HG03439 (cell line): Measurements from ENCODE around the gene LHX3.
"Not testable (repeated sequence)": the region's sequence is repeated elsewhere in the genome, so short reads cannot be mapped to it uniquely, and the experiment has no call there.

ENCODE experiments used
- ATAC-seq: cut with Tn5 transposase; IDR thresholded peaks from one replicate; pipeline ENCODE4 v1.9.1; 2021; ENCODE audit warnings: mild to moderate bottlenecking, moderate library complexity; ENCODE audit not compliant: unreplicated experiment

The LHX3 gene

DNA sequence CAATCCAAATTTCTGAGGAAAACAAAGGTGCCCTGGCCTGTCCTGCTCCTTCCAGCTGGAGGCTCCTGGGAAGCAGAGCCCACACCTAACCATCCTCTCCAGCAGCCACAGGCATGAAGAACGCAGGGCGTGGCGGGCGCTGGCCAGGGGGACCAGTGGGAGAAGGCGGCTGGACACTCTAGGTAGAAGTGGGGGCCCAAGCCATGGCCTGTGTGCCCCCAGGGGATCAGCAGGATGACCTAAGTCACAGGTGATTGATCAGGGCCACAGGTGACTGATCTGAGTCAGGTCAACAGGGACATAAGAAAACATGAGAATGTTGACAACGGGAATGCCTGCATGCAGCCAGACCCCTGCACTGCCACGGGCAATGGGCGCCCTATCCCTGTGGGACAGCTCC, 37.3 kb upstream of the LHX3 start:
- ATAC-seq, result no peak

DNA sequence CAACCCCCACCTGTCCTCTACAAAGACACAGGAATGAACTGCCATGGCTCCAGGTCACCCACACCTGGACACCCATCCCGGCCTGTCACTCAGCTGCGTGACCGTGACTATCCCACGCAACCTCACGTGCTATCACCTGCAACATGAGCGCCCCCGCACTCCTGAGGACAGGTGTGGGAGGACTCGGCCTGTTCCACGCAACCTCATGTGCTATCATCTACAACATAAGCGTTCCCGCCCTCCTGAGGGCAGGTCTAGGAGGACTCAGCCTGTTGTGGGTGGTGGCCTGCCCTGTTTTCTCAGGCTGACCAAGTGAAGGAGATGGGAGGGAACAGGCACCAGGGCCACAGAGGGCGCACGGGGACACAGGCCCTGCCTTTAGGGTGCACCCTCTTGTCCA, 36.6 kb upstream of the LHX3 start:
- no peak for ATAC-seq

DNA sequence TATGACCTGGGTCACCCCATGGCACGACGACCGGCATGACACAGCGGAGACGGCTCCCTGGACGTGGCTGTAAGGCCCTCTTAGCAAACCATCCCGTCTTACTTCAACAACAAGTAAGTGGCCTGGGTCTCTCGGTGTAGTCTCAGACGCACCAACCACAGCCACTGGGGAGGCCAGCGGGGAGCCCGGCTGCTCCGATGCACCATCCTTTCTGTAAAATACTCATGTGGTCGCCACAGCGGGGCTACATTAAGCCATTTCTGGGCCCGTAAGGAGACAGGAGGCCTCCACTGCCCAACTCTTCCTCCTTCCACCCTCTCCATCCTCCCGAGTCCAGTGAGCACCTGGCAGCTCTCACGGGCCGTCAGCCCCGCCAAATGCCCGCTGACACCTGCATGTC, 36.0 kb upstream of the LHX3 start:
- no peak for ATAC-seq

DNA sequence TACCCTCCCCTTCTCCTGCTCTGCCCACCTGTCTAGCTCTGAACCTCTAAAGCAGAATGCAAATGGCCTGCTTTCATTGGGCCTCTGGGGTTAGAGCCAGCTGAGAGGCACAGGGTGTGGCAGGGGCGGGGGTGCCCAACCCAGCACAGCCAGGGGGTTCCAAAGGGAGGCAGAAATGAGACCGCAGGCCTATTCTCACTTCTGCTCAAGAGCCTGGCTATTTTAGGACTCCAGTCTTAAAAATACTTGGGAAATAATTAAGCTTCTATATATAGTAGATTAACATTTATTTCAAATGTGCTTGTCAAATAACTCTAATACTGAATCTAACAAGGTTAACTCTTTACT, 35.0 kb upstream of the LHX3 start:
- ATAC-seq, result no peak

DNA sequence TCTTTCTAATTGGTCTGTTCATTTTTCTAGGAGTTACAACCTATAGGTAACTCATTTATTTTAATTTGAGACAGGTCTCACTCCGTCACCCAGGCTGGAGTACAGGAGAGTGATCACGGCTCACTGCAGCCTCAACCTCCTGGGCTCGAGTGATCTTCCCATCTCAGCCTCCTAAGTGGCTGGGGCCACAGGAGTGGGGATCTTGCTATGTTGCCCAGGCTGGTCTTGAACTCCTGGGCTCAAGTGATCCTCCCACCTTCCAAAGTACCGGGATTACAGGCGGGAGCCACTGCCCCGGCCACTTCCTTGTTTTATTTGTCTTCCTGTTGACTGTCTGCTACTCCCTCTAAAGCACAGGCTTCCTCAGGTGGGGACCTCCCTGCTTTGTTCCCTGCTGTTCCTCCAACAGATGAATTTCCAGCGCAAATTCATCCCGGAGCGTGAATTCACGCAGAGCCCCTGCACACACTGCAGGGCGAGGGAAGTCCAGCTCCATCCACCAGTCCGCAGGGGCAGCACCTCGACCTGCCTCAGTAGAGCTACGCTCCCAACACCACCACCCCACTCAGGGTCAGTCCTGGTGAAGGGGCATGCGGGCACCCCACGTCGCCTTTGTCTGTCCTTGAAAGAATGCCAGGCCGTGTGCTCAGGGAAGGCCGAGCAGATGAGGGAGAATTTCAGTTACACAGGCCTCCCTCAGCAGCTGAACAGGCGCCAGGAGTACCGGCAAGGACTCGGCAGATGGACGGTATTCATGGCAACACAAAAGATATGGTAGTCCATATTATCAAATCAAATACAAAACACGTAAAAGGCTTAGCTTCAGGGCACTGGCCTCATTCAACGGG, 34.4 kb upstream of the LHX3 start:
- no peak for ATAC-seq

DNA sequence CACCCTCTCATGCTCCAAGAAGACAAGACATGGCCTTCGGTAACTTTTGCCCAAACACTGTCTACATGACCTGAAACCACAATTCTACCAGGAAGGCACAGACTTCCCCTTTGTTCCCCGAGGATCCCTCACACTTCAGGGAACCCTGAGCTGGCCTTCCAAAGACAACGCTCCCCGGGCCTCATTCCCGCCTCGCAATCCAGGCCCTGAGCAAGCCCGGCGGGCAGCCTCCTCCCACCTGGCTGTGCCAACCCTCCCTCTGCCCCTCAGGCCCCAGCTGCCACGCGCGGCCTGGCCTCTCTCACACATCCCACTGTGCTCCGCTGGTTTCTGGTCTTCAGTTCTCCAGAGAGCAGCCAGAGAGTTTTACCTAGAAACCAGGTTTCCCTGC, 33.4 kb upstream of the LHX3 start:
- ATAC-seq, result no peak

DNA sequence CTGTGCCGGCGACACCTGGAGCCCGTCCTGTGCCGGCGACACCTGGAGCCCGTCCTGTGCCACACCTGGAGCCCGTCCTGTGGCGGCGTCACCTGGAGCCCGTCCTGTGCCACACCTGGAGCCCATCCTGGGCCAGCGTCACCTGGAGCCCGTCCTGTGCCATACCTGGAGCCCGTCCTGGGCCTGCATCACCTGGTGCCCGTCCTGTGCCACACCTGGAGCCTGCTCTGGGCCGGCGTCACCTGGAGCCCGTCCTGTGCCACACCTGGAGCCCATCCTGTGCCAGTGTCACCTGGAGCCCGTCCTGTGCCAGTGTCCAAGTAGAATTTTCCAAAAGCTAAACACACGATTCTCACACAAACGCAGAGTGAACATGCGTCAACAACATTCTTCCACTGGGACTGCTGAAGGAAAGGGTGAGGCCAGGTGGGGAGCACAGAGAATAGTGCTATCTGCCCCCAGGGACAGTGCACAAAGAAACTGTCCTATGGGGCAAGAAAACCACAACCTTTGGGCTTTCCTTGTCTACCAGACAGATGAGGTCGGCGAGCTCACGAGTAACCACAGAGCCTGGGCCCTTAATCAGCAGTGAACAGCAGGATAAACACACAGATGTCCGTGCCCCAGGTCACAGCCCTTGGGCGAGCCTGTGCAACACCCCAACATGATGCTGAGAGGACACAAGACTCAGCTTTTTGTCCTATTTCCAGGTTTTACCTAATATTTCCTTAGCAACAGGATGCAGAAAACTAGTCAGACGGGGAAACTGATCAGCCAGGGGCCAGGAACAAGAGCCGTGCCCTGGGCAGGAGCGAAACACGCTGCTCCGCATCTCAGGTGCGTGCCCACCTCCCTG, 32.8 kb upstream of the LHX3 start:
- ATAC-seq, result no peak

DNA sequence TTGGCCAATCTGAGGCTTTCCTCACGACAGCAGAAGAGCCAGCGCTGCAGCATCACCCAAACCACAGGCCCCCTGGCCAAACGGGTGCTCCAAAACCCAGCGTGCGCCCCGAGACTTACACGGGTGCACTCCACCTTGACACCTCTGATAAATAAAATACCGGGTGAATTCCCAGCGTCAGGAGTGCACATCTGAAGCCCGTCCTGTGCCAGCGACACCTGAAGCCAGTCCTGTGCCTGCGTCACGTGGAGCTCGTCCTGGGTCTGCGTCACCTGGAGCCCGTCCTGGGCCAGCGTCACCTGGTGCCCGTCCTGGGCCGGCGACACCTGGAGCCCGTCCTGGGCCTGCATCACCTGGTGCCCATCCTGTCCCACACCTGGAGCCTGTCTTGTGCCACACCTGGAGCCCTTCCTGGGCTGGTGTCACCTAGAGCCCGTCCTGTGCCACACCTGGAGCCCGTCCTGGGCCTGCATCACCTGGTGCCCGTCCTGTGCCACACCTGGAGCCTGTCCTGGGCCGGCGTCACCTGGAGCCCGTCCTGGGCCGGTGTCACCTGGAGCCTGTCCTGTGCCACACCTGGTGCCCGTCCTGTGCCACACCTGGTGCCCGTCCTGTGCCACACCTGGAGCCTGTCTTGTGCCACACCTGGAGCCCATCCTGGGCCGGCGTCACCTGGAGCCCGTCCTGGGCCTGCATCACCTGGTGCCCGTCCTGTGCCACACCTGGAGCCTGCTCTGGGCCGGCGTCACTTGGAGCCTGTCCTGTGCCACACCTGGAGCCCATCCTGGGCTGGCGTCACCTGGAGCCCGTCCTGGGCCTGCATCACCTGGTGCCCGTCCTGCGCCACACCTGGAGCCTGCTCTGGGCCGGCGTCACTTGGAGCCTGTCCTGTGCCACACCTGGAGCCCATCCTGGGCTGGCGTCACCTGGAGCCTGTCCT, 31.8 kb upstream of the LHX3 start:
- not testable (repeated sequence) for ATAC-seq

DNA sequence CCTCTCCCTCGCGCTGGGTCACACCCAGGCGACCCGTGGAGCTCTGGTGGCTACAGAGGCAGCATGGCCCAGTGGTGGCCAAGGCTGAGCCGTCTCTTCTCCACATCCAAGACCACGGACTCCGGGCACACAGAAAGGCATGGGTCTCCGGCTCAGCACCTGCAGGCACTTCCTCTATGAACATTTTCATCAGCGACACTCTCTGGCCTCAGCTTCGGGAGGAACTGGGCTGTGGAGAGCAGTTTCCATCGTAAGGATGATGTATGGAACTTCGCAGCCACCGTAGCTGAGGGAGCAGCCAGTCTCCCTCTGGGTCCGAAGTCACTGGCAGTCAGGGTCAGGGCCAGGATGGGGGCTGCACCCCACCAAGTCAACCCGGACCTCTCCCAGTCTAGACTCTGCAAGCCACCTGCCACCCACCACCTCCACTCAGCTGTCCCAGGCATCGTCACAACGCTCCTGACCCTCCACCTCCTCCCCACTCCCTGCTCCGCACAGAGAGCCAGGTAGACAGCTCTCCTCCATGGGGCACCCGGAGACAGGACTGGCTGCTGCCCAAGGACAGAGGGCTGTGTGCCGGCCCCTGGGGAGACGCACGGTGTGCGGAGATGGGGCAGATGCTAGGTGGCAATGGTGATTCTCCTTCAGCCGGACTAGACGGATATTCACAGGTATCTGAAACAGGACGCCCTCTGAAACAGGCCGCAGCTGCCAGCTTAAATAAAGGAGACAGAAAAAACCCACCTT, 31.0 kb upstream of the LHX3 start:
- no peak for ATAC-seq

DNA sequence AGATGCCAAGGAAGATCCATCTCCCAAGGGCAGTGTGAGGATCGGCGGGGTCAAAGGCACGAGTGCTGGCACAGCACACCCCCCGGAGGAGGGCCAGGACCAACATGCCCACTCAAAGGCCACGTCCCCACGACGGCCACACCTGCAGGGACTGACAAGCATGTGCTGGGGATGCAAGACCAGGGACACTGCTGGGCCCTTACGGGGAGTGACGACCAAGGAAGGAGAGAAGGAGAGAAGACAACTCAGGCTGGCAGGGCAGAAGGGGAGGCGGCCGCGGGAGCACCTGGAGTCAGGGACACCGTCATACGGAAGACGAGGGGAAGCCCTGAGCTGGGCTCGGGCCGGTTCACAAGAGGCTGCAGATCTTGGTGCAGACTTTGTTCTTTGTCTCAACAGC, 30.2 kb upstream of the LHX3 start:
- ATAC-seq, result no peak

DNA sequence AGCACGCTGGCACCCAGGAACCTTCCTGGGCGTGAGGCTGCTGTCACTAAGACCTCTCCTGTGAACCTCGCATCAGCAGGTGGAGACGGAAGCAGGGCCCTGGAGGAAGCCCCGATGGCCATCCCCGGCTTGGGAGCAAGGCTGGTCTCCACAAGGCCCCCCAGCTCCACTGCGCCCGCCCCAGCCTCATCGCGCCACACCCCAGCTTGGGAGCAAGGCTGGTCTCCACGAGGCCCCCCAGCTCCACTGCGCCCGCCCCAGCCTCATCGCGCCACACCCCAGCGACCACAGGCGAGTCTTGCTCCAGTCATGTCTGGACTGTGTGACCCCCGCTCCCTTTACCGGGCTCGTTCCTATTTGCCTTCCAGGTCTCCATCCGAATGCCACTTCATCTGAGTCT, 29.7 kb upstream of the LHX3 start:
- no peak for ATAC-seq

DNA sequence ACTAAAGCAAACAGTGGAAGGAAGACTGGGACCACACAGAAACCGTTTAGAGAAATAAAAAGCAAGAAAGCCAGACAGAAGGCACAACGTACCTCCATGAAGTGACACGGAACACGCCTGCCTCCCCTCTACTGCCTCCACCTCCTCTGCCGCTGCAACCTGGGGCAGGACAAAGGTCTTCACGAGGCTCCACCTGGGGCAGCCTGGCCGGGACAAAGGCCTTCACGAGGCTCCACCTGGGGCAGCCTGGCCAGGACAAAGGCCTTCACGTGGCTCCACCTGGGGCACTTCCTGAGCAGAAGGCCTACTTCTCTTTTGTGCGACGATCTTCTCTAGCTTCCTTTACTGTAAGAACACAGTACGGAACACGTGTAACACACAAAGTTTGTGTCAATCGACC, 28.9 kb upstream of the LHX3 start:
- ATAC-seq, result no peak

DNA sequence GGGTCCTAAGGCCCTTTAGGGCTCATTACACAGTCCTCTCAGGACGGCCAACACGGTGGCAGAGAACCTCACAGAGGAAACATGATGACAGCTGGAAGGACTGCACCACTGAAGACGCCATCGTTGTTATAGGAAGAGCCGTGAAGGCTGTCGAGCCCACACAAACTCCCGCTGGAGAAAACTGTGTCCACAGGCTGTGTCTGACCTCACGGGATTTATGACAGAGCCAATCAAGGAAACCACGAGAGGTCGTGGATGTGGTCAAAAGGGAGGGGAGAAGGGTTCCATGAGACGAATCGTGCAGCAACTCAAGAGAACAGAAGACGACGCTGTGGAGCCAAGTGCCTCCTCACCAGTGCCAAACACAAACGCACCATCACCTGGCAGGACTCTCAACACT, 28.5 kb upstream of the LHX3 start:
- no peak for ATAC-seq

DNA sequence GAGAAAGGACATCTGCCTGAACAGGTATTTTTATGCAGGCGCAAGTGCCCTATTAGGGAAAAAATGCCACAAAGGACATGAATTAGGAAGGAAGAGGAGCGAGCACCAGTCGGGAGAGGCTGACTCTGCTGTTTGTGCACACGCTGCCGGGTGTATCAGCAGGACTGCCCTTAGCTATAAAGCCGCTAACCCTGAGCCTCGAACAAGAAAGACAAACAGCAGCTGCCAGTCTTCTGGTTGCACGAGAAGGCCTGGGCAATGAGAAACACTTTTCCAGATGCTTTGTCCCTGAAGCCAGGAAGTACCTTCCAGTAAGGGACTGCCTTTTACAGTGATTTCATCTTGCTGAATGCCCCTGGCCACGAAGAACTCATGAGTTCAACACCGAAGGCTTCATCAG, 28.0 kb upstream of the LHX3 start:
- no peak for ATAC-seq

DNA sequence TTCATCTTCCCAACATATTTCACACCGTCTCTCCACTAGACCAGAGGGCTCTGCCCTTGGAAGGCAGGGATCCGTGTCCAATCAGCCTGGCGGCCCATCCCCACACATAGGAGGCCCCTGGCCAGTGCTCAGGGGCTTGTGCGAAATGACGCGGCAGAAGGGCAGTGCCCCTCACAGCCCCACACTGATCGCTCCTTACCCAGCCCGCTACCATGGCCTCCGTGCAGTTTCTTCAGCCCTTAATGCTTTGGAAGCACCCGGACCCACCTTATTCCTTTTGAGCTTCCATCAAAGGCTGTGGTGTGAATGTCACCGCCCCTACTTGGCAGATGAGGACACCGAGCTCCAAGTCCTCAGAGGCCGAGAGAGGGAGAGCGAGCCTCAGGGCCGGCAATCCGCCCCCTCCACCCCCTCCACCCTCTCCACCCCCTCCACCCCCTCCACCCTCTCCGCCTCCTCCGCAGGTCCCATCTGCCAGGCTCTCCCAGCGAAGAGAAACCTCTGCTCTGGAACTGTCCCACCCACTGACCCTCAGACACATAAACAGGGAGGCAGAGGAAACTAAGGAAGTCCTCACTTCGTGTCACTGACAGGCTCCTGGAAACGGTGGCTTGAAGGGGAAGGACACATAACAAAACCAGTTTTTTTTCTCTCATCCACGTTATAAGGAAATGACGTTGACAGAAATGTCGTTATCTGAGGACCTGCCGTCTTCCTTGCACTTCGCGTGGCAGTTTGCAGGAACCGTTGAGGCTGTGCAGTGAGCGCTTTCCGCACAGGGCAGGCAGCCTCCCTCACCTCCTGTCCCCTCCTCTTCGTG, 26.8 kb upstream of the LHX3 start:
- ATAC-seq, result no peak

DNA sequence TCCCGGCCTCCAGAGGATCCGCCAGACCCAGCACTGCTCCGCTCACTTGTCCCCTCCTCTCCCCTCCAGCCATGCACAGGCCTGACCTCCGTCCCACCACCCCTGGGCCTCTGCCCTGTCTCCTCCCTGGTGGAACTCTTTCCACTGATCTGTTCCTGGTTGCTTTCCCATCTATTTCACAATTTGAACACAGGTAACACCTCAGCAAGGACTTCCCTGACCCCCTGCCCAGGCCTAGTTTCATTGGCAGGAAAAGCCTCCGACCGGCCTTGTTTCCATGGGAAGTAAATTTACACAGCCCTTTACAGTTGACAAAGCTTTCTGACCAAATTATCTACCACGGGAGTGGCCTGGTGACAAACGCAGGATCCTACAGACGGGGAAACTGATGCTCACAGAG, 25.8 kb upstream of the LHX3 start:
- no peak for ATAC-seq

DNA sequence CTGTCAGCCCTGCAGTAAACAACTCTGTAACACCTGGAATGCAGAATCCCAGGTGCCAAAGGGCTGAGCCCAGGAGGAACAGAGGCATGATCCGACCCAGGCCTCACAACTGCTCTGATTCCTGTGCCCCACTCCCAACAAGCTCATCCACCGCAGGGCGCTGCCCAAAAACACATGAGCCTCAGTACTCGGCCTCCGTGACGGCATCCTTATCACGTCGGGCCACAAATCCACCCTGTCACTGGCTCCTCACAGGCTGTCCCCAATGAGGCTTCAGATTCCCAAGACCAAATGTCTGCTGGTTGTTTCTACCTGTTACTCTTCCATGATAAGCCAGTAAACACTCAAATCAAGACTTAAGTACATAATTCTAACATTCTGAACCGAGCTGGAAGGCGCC, 25.4 kb upstream of the LHX3 start:
- no peak for ATAC-seq

DNA sequence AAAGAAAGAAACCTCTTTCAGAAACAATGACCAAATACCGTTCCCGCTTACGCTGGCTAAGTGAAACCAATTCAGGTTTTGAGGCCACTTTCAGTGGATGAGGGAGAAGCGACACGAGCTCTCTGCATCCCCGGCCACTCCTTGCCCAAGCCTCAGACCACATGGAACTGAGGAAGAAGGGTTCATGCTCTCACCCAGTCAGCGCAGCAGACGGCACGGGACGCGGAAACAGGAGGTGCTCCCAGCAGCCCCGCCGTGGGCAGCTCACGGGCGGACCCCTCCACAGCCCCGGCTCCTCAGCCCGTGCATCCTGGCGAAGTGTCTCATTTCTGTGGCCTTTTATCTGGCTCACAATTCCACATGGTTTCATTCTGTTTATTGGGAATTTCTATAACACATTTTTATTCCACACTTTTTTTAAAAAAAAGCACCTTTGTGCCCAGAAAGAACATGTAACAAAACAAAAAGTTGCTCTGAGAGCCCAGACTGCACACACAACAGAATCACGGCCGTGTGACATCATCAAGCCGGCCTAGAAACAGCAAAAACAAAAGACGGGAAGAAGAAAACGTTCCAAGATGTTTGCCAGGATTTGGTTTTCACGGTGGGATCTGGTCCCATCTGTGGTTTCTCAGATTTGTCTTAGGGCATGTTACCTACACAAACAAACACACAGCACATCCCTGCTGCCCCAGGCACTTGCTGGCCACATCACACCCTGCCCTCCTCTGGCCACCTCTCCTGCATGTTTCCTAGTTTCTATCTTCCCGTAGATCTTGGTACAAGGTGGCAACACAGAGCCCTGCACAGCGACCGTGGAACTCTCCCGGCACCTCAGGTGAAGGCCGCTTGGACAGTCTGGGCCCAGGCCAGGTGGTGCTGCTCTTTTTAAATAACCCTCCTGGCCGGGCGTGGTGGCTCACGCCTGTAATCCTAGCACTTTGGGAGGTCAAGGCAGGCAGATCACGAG, 24.5 kb upstream of the LHX3 start:
- ATAC-seq, result no peak
